Heart left ventricle (tissue), 16 donors: Measurements from ENCODE around the gene NIPAL3. TPM values are rescaled to one million over a fixed set of nuclear protein-coding genes. Genes with fewer than 3 reads are reported as not detected.
"Not testable (repeated sequence)": the region's sequence is repeated elsewhere in the genome, so short reads cannot be mapped to it uniquely, and the experiment has no call there.

Experiments
- ATAC-seq, 4 donors: fragments of 200-7000 bp; cut with Tn5 transposase; one replicate each; pipeline ENCODE4 v1.9.1; 2020 to 2022; ENCODE audit warnings: moderate library complexity in 4 of 4, mild to moderate bottlenecking in 3 of 4, moderate number of reproducible peaks in 1 of 4
- DNase-seq, 5 donors: peaks; one replicate each; pipeline ENCODE4 v3.0.0-alpha.2; 2020
- H3K27ac ChIP-seq, 12 donors: fragments of 200-600 bp; sonication (generic) in 4 of 12; one replicate each; pipeline versions ENCODE4 v1.5.0 to v1.8.0; 2016 to 2022; ENCODE audit warnings: mild to moderate bottlenecking in 2 of 12
- H3K27me3 ChIP-seq, 9 donors: fragments of 200-600 bp; sonication (generic) in 2 of 9; one replicate each; pipeline versions ENCODE4 v1.5.1 to v1.8.0; 2016 to 2022; ENCODE audit warnings: mild to moderate bottlenecking in 3 of 9
- H3K36me3 ChIP-seq, 9 donors: fragments of 200-600 bp; sonication (generic) in 2 of 9; one replicate each; pipeline versions ENCODE4 v1.5.0 to v1.8.0; 2018 to 2022; ENCODE audit warnings: mild to moderate bottlenecking in 2 of 9
- H3K4me1 ChIP-seq, 12 donors: fragments of 200-600 bp; sonication (generic) in 4 of 12; one replicate each; pipeline versions ENCODE4 v1.5.0 to v1.8.0; 2016 to 2022; ENCODE audit warnings: mild to moderate bottlenecking in 3 of 12
- H3K4me3 ChIP-seq, 12 donors: fragments of 200-600 bp; sonication (generic) in 4 of 12; one replicate each; pipeline versions ENCODE4 v1.5.0 to v1.8.0; 2017 to 2022; ENCODE audit warnings: mild to moderate bottlenecking in 9 of 12, moderate library complexity in 4 of 12
- H3K9me3 ChIP-seq, 12 donors: fragments of 200-600 bp; sonication (generic) in 4 of 12; one replicate each; pipeline versions ENCODE4 v1.5.0 to v1.8.0; 2016 to 2022; ENCODE audit warnings: mild to moderate bottlenecking in 1 of 12
- POLR2A ChIP-seq, 2 donors: fragments of 450-650 bp; IDR thresholded peaks; one replicate each; pipeline ENCODE4 v1.6.1; 2017; ENCODE audit warnings: antibody characterized with exemption in 2 of 2, mild to moderate bottlenecking in 2 of 2, moderate library complexity in 2 of 2
- WGBS, 4 donors: extraction: QIAGEN DNeasy Blood & Tissue Kit in 2 of 4; methylation state at CpG; one replicate each; pipeline versions ENCODE4 v1.1.5 to v1.1.7; 2013 to 2018; 5-methylcytosine and 5-hydroxymethylcytosine counted together
- intact Hi-C, 10 donors: fragments of 100-400 bp; cut with DNase I; formaldehyde crosslinking; loops; one replicate each; pipeline versions ENCODE4 v1.11.1 to v1.14.2; 2022
- polyA plus RNA-seq, 2 donors: library from polyadenylated mRNA; stranded (reverse); fragments of 200-250 nt; gene quantifications; one replicate each; pipeline ENCODE4 v1.2.3, GENCODE V29; 2013
- total RNA-seq, 9 donors: library from RNA; depleted of rRNA in 2 of 9; stranded (reverse); fragments of >200 nt in 2 of 9; fragmentation: NEBNext Ultra II Directional in 3 of 9; extraction: Animal tissue kit (Norgen Biotek cat#: 25700) in 3 of 9; gene quantifications; one replicate each; pipeline versions ENCODE4 v1.1.0 to v1.2.4, GENCODE V29; 2016 to 2023
- TF ChIP-seq, protein P1 (sequence below), 12 donors: fragments of 200-600 bp; sonication (generic) in 4 of 12; IDR thresholded peaks; one replicate each; pipeline versions ENCODE4 v1.5.0 to v1.8.0; 2018 to 2022; ENCODE audit warnings: antibody characterized with exemption in 12 of 12, mild to moderate bottlenecking in 5 of 12
- donor health status: ischemic (EF 13 %, LVEDD 7.1; RV severe dilation, severe dysfunction).
- donor health status: healthy with polysubstance abuse.
- donor health status: DM: no; HTN: yes; CAD: no.
- donor health status: DM: no; HTN: no; CAD: no.
- donor health status: ischemic (EF 25% LVEDD 6.9; RV normal size, moderate dysfunction).
- donor health status: ischemic (EF 25% LVEDD 5.7; RV mildly dilated, moderate dysfunction).
- donor health status: healthy.
- donor health status: DM: yes; HTN: yes; CAD: no.
- donor health status: ischemic (EF 35%, LVEDD 5.7; RV mildly dilated, moderate dysfunction).
- donor health status: nonischemic (EF 11% LVEDD 7.7; RV severe dilation, severe dysfunction).
- donor health status: DM: yes; HTN: yes; CAD: no.
- donor health status: PGD.
- donor health status: ischemic (EF 29% LVEDD 5.4; RV normal size, mild dysfunction).
- donor health status: nonischemic (EF 23%, LVEDD 6.1; RV moderate dilation, normal function).

NIPAL3 gene
- total and polyA plus RNA-seq, 11 donors, result 9.8 to 48.3 (median 27.8) TPM

GRCh38 chr1:24443241-24443656 lies 27.6 kb downstream of the NIPAL3 start:
- Histone ChIP-seq H3K36me3 (peaks cover 0 to 19% (median 2%) of the 10 kb centered on the region in 9 donors), H3K4me3 (no peak overlapping the region), H3K4me1 (peaks cover 0 to 31% (median 6%) of the 10 kb centered on the region in 12 donors), H3K9me3 (no peaks in the 10 kb centered on the region), H3K27ac (peak overlapping the region in 3 of 12 donors; percentile 20 to 22 (median 22)), H3K27me3 (no peaks in the 10 kb centered on the region)
- DNase-seq (no peak), ATAC-seq (no peak)
- intact Hi-C loops, result no loop called here
- TF ChIP-seq, protein P1, sequence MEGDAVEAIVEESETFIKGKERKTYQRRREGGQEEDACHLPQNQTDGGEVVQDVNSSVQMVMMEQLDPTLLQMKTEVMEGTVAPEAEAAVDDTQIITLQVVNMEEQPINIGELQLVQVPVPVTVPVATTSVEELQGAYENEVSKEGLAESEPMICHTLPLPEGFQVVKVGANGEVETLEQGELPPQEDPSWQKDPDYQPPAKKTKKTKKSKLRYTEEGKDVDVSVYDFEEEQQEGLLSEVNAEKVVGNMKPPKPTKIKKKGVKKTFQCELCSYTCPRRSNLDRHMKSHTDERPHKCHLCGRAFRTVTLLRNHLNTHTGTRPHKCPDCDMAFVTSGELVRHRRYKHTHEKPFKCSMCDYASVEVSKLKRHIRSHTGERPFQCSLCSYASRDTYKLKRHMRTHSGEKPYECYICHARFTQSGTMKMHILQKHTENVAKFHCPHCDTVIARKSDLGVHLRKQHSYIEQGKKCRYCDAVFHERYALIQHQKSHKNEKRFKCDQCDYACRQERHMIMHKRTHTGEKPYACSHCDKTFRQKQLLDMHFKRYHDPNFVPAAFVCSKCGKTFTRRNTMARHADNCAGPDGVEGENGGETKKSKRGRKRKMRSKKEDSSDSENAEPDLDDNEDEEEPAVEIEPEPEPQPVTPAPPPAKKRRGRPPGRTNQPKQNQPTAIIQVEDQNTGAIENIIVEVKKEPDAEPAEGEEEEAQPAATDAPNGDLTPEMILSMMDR (IDR thresholded peaks at IDR 0.05), result no peak
- no peak for TF ChIP-seq POLR2A (IDR thresholded peaks at IDR 0.05)
- WGBS, 4 donors, result 57 to 64% (median 60%) methylated on average over 2 of the region's 2 CpGs

GRCh38 chr1:24446446-24446845 lies 30.8 kb downstream of the NIPAL3 start:
- DNase-seq, H3K4me3 ChIP-seq, ATAC-seq, H3K27ac ChIP-seq, intact Hi-C loops, H3K27me3 ChIP-seq, H3K9me3 ChIP-seq: not testable (repeated sequence)
- Histone ChIP-seq H3K4me1 (peaks cover 0 to 21% (median 2%) of the 10 kb centered on the region in 12 donors), H3K36me3 (peaks cover 0 to 41% (median 24%) of the 10 kb centered on the region in 9 donors)
- 94 to 99% (median 98%) methylated on average over 2 of the region's 2 CpGs for WGBS, 4 donors

GRCh38 chr1:24450316-24450715 lies 34.7 kb downstream of the NIPAL3 start:
- Histone ChIP-seq H3K27me3 (no peaks in the 10 kb centered on the region), H3K4me3 (no peak overlapping the region), H3K27ac (no peak overlapping the region), H3K4me1 (no peaks in the 10 kb centered on the region), H3K9me3 (no peaks in the 10 kb centered on the region), H3K36me3 (peaks cover 0 to 55% (median 35%) of the 10 kb centered on the region in 9 donors)
- intact Hi-C loops, result no loop called here
- 73 to 91% (median 89%) methylated on average over 4 of the region's 4 CpGs for WGBS, 4 donors
- no peak for TF ChIP-seq POLR2A (IDR thresholded peaks at IDR 0.05)
- TF ChIP-seq, protein P1 (IDR thresholded peaks at IDR 0.05), result no peak
- DNase-seq (no peak), ATAC-seq (no peak)

DNA sequence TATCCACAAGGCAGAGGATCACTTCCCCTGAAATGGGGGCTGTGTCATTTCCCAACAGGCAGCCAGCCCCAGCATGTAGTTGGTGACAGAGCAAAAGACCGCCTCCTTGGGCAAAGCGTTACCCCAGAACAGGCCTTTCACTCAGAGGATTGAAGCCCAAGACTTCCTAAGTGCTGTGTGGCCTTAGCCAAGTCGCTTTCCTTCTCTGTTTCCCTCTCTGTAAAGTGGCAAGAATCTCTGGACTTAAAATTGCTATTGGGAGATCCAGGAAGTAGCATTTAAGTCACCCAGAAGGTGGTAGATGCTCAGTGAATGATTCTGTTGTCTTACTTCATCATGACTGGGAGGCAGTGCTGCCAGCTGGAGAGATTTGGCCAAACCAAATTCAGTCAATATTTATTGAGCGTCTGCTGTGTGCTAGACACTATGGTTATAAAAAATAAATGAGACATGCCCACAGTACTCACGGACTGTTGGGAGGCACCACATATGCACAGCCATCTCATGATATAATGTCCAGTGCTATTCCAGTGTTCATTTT lies 35.3 kb downstream of the NIPAL3 start:
- H3K27ac ChIP-seq, result no peak overlapping the region
- peaks cover 0 to 58% (median 41%) of the 10 kb centered on the region in 9 donors for H3K36me3 ChIP-seq
- no peaks in the 10 kb centered on the region for H3K27me3 ChIP-seq
- DNase-seq, result no peak
- no peak for TF ChIP-seq POLR2A (IDR thresholded peaks at IDR 0.05)
- TF ChIP-seq, protein P1 (IDR thresholded peaks at IDR 0.05), result no peak
- H3K4me1 ChIP-seq, result no peaks in the 10 kb centered on the region
- intact Hi-C loops, result no loop called here
- no peak overlapping the region for H3K4me3 ChIP-seq
- H3K9me3 ChIP-seq, result no peaks in the 10 kb centered on the region
- 94 to 97% (median 95%) methylated on average over 5 of the region's 5 CpGs for WGBS, 4 donors
- no peak for ATAC-seq

DNA sequence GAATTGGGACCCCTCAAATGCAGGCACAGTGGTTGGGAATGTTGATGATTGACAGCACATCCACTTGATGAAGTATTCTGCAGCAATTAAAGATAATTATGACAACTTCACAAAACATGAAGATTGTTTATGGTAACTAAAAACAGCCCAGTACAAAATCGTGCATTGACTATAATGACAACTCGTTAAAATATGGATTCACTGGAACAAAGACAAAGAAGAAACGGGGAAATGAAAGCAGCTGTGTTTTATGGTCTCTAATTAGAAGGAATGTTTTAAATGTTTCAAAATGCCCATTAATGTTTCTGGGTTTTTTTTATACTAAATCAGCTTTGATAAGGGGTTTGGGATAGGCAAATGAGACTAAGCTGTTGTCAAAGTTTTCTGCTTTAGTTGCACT lies 36.1 kb downstream of the NIPAL3 start:
- intact Hi-C loops, result no loop called here
- Histone ChIP-seq H3K9me3 (no peaks in the 10 kb centered on the region), H3K36me3 (peaks cover 0 to 65% (median 44%) of the 10 kb centered on the region in 9 donors), H3K4me1 (no peaks in the 10 kb centered on the region), H3K4me3 (no peak overlapping the region), H3K27me3 (no peaks in the 10 kb centered on the region), H3K27ac (no peak overlapping the region)
- TF ChIP-seq, protein P1 (IDR thresholded peaks at IDR 0.05), result no peak
- TF ChIP-seq POLR2A (IDR thresholded peaks at IDR 0.05), result no peak
- no peak for ATAC-seq
- no peak for DNase-seq
- 83 to 88% (median 85%) methylated on average over 3 of the region's 3 CpGs for WGBS, 4 donors
